GM19025 (cell line): ENCODE results near the gene CPPED1.

Experiments
- ATAC-seq: cut with Tn5 transposase; IDR thresholded peaks from one replicate; pipeline ENCODE4 v1.9.1; 2021; ENCODE audit warnings: mild to moderate bottlenecking, low read depth, moderate library complexity; ENCODE audit not compliant: unreplicated experiment

CPPED1 gene

DNA sequence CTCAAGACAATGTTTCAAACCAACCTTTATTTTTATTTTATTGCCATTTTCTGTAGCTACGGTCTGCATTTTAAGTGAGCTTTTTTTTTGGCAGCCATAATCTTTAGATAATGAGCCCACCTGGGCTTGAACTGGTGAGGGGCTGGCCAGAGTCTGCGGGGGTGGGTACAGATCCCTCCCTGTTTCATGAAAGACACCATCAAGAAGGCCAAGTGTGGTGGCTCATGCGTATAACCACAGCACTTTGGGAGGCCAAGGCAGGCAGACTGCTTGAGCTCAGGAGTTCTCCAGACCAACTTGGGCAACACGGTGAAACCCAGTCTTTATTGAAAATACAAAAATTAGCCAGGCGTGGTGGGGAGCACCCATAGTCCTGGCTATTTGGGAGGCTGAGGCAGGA, 113.7 kb downstream of the CPPED1 start:
- ATAC-seq = no peak

DNA sequence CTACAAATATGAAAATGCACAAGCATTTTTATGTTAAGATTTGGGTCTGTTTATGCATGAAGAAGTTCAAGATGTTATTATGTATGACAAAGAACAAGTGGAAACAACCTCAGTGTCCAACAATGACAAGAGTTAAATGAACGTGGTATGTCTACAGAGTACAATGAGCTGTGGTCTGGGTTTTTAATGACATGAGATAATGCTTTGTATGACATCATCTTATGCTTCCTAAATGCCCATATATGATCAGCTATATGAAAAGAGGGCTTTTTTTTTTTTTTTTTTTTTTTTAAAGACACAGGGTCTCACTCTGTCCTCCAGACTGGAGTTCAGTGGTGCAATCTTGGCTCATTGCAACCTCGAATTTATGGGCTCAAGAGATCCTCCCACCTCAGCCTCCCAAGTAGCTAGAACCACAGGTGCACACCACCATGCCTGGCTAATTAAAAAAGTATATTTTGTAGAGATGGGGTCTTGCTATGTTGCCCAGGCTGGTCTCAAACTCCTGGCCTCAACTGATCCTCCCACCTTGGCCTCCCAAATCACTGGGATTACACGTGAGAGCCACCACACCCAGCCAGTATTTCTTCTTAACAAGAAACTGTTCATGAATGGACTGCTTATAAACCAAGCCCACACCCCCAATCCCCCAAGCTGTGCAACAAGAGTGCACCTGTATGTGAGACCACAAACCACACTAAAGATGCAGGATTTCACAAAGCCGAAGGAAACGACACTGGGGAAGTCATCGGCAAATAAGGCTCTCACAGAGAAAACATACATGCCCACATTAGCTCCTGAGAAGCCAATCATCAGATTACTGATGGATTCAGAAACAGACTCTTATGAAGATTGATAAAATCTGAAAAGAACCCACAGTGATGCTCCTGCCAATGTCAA, 114.5 kb downstream of the CPPED1 start:
- no peak for ATAC-seq

DNA sequence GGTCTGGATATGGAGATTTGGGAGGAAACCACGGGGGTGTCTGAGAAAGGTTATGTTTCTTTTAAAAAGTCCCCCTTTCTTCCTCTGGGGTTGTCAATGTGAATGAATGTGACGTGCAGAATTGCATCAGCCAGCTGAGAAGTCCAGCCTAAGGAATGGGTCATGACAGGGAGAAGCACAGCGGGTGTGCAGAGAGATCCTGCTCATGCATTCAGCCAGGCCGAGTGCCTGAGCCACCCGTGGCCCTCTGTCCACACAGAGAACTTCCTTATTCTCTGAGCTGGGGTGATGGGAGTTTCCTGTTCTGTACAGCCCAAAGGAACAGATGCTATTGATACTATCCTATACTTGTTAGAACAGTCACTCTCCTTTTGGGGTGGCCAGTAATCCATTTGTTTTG, 117.9 kb downstream of the CPPED1 start:
- ATAC-seq = no peak

DNA sequence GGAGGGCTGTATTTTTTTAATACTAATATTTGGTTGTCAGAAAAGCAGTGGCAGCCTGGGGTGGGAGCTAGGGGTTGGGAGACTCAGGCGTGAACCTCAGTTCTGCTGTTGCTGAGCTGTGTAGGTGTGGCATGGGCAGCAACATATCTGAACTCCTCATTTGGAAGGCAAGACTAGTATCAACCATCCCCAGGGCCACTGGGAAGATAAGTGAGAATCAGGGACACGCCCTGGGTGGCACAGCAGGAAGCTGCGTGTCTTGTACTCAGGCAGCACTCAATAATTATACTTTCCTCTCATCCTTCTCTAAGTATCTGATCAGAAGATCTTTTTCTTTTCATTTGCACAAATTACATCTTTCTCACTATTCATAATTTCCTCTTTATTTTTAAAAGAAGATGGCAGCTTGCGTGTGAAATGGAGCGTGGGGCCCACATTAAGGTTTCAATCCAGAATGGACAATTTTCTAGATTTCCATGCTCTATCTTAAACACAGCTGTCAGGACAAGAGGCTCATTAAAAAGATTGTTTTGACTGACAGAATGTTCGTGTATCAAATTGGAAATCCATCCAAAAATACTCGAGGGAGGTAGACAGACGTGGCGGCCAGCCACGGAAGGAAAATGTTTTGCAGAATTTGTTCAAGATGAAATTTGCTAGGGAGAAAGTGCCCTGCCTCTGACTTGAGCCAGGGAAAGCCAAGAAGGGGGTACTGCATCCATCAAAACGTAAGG, 121.1 kb downstream of the CPPED1 start:
- ATAC-seq = no peak

DNA sequence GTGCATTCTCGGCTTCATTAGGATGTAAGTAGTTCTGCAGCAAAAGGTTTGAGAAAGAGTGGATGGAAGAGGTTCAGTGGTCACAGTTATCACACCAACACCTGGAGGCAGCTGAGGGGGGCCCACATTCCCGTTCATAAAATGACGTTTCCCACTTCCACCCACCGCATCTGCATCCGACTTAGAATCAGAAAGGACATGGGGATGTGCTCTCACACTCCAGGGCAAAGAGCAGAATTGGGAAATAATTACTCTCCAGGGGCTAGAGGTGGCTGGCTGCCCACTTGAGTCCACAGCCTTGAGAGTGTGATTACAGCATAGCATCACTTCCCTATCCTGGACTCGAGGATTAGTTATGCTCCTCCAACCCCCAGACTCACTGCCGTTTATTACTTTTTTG, 122.0 kb downstream of the CPPED1 start:
- no peak for ATAC-seq

DNA sequence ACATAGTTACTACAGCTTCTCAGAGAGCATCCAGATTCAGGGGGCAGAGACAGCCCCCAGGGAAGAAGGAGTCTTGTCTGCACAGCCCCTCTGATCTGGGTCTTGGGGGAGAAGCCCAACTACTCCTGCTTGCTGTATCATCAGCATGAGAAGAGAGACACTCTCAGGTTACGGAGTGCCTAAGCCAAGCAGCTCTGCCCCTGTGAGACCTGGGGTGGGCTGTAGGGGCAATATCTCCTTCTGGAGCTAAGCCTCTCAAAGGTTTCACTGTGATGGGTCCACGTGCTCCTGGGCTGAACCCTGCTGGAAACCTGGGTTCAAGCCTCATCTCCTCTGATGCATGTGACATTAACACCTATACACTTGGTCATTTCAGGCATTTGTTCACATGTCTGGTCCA, 123.2 kb downstream of the CPPED1 start:
- ATAC-seq = no peak

DNA sequence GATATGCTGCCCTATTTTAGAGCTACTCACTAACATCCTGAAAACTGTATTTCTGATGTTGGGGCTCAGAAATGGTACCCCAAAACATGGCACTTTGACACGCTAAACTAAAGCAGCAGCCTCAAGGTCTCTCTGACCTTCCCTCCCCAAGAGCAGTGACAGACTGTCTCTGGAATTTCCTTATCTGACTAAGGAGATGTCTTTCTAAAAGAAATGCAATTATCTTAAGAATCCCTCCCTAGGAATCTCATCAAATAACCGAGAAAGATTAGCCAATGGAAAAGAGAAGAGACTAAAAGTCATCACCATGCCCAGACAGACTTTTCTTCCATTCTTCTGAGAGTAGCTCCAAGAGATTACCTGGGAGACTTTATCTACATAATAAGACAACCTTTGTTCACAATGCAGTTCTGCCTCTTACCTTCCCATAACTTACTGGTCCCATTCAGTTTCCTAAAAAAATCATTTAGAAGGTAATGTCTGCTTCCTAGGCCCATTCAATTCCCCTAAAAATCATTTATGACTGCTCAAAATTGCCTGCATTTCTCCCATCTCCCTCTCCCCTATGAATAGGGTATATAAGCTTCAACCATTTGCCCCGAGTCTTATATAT, 123.9 kb downstream of the CPPED1 start:
- ATAC-seq = no peak

DNA sequence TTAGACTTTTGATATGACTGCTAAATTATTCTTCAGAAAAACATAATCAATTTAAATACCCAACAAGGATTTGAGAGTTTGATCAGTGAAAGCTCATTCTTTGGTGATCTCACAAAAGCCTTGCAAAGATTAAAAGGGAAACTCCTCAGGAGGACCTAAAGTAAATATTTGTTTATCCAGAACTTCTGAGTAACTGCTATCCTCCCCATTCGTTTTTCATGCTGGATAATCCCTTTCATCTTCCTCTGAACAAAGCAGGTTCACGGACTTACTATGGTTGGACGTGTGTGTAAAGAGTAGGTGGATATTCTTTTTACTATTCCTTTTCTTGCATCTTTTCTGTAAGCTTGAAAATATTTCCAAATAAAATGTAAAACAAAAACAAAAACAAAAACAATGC, 124.7 kb downstream of the CPPED1 start:
- no peak for ATAC-seq

DNA sequence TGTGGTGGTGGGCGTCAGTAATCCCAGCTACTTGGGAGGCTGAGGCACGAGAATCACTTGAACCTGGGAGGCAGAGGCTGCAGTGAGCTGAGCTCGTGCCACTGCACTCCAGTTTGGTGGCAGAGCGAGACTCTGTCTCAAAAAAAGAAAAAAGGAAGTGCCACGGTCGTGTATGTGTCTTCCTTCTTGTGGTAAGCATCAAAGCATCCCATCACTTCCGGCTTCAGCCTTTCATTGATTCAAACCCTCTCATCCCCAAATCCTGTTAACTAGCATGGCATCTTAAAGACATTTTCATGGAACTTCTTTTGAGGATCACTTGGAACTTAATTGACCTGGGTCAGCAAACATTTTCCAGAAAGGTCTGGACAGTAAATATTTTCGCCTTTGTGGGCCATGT, 126.2 kb downstream of the CPPED1 start:
- no peak for ATAC-seq

DNA sequence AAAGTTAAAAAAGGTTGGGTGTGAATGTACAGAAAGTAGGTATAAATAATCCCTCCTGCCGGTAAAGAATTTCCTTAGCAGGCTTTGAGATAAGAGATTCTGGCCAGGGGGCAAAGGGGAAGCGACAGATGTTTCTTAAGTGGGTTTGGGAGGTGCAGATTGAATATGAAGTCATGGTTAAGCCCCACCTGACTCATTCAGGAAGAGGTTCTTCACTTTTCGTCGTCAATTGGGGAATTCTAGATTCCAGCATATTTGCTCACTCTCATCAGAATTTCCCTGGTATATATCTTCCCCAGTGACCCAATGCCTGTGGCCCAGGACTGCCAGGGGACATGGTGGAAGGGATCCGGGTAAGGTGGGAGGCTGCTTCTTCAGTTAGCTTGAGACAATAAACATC, 127.8 kb downstream of the CPPED1 start:
- ATAC-seq = no peak

DNA sequence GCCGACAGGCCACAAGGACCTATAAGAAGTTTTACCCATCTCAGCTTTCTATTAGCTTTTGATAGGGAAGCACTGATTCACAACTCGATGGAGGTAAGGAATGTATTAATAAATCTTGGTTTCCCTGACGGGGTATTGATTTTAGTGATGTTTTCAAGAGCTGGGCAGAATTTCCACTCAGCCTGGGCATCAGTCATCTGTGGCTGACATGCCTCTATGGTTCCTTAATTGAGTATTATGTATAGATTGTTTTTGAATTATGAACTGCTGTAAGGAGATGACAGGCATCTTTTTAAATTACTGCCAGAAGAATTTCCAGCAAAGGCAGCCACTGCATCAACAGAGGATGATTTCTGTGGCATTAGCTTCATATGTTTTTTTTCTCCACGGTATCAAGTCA, 128.6 kb downstream of the CPPED1 start:
- ATAC-seq = no peak

DNA sequence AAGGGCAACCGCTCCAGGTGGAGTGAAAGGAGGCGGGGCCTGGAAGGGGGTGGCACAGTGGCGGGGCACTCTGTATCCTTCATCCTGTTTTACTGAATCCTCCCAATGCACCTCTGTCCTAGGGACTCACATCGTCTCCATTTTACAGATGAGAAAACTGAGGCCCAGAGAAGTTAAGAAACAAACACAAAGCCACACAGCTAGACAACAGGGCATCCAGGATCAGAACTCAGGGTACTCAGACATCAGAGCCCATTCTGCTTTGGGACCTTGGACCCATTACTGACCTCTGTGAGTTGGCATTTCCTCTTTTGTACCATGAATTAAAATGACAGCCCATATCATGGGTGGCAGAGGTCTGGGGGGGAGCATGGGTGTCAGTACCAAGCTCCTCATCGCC, 129.2 kb downstream of the CPPED1 start:
- no peak for ATAC-seq

DNA sequence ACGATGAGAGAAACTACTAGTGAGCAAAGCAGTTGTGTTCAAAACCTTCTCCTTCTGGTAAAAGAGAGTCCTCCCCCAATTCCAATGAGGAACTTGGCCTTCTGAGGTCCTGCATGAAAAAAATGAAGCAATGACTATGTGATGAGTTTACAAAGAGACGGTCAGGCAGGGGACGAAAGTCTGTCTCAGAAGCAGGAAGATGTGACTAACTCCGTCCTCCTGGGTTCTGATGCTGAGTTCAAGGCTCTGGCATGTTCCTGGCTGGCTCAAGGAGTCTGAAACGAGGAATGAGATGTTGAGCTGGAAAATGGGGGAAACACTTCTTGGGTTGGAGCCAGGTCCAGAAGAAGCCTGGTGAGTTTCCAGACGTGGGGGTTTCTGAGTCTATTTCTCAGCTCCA, 129.6 kb downstream of the CPPED1 start:
- no peak for ATAC-seq

DNA sequence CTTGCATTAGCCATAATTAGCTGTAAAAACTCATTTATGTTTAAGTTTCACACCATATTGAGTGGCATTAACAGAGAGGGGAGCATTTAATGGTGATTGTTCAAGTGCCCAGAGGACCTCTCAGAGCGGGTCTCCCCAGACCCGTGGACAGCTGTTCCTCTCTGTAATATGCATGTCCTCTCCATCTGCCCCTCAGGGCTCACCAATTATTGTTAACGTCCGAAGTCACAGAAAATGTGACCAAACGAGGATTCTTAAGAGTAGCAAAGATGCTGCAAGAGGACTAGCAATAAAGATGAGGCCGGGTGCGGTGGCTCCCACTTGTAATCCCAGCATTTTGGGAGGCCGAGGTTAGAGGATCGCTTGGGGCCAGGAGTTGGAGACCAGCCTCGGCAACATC, 130.2 kb downstream of the CPPED1 start:
- ATAC-seq = no peak

DNA sequence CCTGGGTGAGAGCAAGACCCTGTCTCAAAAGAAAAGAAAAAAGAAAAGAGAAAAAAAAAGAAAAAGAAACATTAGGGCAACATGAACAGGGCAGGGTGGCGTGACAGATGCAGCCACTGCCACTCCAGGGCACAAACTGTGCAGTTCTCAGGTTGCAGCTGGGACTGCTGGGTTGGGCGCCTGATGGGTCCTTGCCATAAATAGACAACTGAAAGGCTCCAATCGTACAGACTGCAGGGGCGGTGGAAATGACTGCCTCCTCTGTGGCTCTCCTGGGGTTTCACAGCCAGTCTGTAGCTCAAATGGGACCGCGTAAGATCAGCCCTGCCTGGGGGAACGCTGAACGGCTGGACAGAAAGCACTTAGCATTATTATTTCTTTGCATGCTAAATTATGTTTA, 130.7 kb downstream of the CPPED1 start:
- ATAC-seq = no peak

DNA sequence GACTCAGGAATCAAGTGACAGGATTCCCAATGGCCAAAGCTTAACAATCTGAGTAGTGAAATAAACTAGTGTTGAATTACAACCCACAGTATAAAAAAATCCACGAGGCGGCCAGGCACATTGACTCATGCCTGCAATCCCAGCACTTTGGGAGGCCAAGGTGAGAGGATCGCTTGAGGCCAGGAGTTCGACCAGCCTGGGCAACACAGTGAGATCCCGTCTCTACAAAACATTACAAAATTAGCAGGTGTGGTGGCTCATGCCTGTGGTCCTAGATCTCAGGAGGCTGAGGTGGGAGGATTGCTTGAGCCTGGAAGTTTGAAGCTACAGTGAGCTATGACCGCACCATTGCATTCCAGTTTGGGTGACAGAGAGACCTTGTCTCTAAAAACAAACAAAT, 133.8 kb downstream of the CPPED1 start:
- ATAC-seq = no peak

DNA sequence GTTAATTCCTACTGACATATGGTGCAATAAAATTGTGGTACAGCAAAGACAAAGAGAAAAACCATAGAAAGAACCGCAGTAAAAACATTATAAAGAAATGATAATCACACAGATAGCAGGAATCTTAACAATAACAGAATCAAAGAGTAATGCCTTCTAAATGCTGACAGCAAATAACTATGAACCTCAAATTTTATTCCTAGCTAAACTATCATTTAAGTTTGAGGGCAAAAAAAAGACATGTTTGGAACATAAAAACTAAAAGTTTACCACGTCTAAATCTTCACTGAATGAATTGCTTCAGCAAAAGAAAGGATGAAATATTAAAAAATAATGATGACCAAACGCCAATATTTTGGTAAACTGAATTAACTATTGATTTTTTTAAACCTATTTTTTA, 135.8 kb downstream of the CPPED1 start:
- ATAC-seq = no peak

DNA sequence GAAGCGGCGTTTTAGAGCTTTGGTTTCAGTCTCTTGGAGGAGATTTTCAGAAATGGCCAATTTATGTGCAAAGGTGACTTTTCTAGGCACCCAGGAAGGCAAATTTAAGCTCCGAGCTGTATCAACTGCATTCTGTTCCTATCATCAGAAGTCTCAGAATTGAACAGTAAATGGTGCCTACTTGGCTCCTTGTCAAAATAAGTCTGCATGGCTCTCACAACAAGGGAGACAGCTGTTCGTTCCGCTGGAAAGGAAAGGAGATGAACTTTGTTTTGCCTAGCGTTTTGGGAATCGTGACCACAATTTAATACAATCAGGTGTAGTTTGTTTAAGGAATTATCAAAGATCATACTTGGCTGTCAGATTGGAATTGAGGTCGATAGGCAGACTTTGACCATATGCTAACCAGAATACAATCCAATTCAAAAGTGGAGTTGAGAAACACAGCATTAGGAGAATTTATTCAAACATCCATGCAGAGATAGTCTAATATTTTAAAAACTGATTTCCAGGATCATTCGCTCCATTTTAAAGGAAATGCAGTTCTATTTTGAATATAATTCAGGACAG, 139.4 kb downstream of the CPPED1 start:
- no peak for ATAC-seq

DNA sequence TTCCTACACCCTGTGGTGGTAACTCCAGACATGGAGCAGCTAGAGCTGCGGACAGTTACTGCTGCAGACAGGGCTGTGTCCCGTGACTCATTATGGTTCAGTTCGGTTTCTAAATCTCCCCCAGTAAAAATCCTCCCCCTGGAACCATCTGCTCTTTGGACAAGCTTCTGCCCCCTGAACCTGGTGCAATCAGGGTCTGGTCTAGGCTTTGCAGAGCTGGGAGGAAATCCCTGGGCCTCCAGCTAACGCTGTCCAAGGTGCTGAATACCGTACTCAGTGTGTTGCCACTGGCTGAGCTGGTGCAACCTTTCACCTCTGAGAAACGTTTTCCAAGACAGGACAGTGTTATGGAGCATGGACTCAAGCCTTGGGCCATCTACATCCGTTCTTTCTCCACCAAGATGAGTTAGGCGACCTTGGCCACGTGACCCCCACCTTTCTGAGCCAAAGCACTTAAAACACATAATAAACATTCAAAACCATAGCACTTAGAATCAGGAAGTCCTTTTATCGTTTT, 142.0 kb downstream of the CPPED1 start:
- ATAC-seq = no peak

DNA sequence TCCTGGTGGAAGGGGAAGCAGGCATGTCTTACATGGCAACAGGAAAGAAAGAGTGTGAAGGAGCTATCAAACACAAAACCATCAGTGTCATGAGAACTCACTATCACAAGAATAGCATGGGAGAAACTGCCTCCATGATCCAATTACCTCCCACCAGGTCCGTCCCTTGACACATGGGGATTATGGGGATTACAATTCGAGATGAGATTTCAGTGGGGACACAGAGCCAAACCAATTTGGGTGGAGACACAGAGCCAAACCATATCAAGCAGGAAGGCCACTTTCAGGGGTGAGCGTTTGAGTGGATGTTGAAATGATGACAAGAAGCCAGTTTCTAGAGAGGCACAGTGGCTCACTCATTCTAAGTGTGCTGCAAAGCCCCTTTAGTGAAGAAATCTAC, 143.8 kb downstream of the CPPED1 start:
- ATAC-seq = no peak

DNA sequence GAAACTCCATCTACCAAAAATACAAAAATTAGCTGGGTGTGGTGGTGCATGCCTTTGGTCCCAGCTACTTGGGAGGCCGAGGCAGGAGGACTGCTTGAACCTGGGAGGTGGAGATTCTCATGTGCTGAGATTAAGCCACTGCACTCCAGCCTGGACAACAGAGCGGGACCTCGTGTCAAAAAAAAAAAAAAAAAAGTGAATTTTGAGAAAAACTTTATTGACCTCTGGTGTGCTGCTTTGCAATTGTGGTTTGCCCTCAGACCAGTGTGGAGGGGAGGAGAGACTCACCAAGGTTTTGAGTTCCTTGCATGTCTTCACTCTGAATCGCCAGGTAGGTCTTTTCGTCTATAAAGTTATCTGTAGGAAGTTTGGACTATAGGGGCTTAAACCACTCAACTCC, 145.2 kb downstream of the CPPED1 start:
- ATAC-seq = no peak
